ENCODE measurements around the gene RPL38. TPM values are rescaled to one million over a fixed set of nuclear protein-coding genes. Genes with fewer than 3 reads are reported as not detected.

Gene RPL38
- total RNA-seq, 1 donor, result 400 TPM

- TF ChIP-seq CTCF (IDR thresholded peaks at IDR 0.05; ENCODE audit: insufficient read depth, low read length), result peak; percentile 56
- DNase-seq (ENCODE audit: low read depth), result peak; percentile 84
- peak within 1 kb of the TSS; percentile 76 for H3K4me3 ChIP-seq (ENCODE audit: low read depth, low read length)
These were observed 9.7 kb downstream of the RPL38 start, which contains the start of gene TTYH2 for GRCh38 chr17:74212913-74213791. TTYH2 (plus strand) TSS chr17:74213571; CDS start chr17:74213588, 17 bp downstream.

GRCh38 chr17:74213861-74214391 is 10.4 kb downstream of the RPL38 start:
- no peak for DNase-seq (ENCODE audit: low read depth)
- H3K4me3 ChIP-seq (ENCODE audit: low read depth, low read length), result peak overlapping the region; percentile 67
- no peak for TF ChIP-seq CTCF (IDR thresholded peaks at IDR 0.05; ENCODE audit: insufficient read depth, low read length)

GRCh38 chr17:74214484-74215341 is 11.2 kb downstream of the RPL38 start:
- TF ChIP-seq CTCF (IDR thresholded peaks at IDR 0.05; ENCODE audit: insufficient read depth, low read length), result no peak
- DNase-seq (ENCODE audit: low read depth), result no peak
- no peak overlapping the region for H3K4me3 ChIP-seq (ENCODE audit: low read depth, low read length)

GRCh38 chr17:74215342-74215727 is 11.9 kb downstream of the RPL38 start:
- no peak for DNase-seq (ENCODE audit: low read depth)
- TF ChIP-seq CTCF (IDR thresholded peaks at IDR 0.05; ENCODE audit: insufficient read depth, low read length), result no peak

GRCh38 chr17:74216505-74216904 is 13.0 kb downstream of the RPL38 start:
- TF ChIP-seq CTCF (IDR thresholded peaks at IDR 0.05; ENCODE audit: insufficient read depth, low read length), result no peak
- no peak overlapping the region for H3K4me3 ChIP-seq (ENCODE audit: low read depth, low read length)
- no peak for DNase-seq (ENCODE audit: low read depth)

More at GRCh38 chr17:74215342-74215727, 11.9 kb downstream of the RPL38 start:
- H3K4me3 ChIP-seq (ENCODE audit: low read depth, low read length), result no peak overlapping the region

GRCh38 chr17:74217037-74217730 is 13.7 kb downstream of the RPL38 start:
- DNase-seq (ENCODE audit: low read depth), result no peak
- no peak overlapping the region for H3K4me3 ChIP-seq (ENCODE audit: low read depth, low read length)
- no peak for TF ChIP-seq CTCF (IDR thresholded peaks at IDR 0.05; ENCODE audit: insufficient read depth, low read length)
